HG02759 (cell line): ENCODE measurements around the gene PGK1.
"Not testable (repeated sequence)": the region's sequence is repeated elsewhere in the genome, so short reads cannot be mapped to it uniquely, and the experiment has no call there.

Experiments
- ATAC-seq: cut with Tn5 transposase; IDR thresholded peaks from one replicate; pipeline ENCODE4 v1.9.1; 2021; ENCODE audit warnings: mild to moderate bottlenecking, moderate library complexity; ENCODE audit not compliant: unreplicated experiment

The PGK1 gene

DNA sequence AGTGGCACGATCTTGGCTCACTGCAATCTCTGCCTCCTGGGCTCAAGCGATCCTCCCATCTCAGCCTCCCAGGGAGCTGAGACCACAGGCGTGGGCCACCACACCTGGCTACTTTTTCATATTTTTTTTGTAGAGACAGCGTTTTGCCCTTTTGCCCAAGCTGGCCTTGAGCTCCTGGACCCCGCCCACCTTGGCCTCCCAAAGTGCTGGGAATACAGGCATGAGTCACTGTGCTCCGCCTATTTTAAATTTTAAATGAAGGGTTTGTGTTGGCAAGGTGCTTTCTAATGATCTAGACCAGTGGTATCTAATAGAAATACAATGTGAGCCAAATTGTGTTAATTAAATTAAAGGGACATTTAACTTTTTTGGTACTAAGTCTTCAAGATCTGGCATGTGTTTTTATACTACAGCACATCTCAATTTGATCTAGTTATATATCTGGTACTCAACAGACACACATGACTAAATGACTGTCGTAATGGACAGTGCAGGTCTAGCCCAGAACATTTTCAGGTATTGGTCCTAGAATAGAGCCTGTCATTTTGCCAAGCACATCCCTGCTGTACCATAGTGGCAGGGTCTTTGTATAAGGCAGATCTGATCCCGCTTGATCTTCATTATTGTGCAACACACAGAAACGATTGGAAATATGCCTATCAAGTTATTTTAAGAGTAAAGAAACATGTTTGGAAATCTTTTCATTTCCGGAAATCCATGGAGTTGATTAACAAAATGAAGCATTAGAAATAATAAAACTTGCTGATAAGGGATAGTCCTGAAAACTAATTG is 7.3 kb downstream of the PGK1 start:
- ATAC-seq: no peak

DNA sequence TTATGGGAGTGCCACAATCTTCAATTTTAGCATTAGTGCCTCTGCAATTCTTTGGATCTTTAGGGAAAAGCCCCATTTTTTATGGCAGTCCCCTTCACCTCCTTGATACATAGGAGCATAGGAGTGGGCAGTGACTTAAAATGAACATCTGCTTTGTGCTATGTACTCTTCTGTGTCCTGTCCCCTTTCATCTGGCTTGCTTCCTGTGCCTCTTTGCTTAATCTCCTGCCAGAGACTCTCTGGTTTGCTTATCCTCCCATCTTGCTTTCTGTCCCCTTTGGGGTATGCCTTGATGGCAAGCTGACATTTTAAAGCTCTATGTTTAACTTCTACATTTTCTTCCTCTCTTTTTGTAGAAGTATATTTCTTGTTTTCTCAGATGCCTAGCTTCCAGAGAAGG is 12.3 kb downstream of the PGK1 start:
- no peak for ATAC-seq

DNA sequence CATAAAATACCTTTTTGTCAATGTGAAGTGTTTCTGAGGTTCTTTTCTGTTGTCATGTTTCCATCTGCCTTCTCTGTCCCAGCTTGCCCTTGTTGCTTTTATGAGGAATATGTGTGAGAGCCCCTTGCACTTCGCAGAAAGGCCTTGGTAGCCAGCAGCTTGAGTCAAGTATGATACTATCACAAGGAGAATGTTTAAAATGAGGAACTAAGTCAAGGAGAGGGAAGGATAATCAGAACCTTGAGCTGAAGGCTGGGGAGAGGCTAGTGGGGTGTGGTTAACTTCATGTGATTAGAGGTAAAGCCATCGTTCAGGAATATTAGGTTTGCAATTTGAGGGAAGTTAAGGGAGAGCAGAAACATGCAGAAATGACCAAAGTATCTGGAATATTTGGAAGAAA is 12.7 kb downstream of the PGK1 start:
- no peak for ATAC-seq

DNA sequence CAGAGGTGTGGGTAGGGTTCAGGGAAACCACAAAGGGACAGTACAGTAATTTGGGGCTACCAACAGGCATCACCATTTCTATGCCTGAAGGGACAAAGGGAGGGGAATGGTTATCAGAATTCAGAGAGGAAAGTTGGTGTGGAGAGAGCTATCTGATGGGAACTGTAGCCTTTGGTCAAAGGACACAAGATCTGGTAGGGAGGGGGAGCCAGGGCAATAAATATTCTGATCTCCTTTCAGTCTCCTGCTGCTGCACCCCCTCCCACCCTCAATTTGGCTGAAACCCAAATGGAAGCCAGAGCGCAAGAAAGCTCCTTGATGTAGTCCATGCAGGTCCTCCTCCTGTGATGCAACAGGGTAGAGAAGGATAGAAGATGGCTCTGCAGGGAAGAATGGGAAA is 14.6 kb downstream of the PGK1 start:
- ATAC-seq: no peak

DNA sequence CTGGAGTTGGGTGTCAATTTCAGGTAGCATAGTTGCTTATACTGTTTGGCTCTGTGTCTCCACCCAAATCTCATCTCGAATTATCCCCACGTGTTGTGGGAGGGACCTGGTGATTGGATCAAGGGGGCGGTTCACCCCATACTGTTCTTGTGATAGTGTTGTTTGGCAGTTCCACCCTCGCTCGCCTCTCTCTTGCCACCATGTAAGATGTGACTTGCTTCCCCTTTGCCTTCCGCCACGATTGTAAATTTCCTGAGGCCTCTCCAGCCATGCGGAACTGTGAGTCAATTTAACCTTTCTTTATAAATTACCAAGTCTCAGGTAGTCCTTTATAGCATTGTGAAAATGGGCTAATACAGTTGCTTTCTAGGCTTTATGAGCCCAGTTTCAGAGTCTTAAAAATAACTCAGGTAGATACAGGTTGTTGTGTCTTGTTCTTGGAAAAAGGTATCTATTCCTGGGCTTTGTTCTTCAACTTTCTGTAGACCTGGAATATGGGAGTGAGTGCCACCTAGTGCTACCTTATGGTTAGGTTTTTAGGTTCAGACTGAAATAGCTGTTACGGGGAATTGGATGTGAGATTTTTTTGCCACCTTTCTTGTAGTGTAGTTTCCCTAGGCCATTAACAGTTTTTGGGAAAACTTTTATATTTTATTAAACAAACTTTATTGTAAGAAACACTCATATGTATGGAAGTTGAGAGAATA is 15.6 kb downstream of the PGK1 start:
- ATAC-seq: no peak

DNA sequence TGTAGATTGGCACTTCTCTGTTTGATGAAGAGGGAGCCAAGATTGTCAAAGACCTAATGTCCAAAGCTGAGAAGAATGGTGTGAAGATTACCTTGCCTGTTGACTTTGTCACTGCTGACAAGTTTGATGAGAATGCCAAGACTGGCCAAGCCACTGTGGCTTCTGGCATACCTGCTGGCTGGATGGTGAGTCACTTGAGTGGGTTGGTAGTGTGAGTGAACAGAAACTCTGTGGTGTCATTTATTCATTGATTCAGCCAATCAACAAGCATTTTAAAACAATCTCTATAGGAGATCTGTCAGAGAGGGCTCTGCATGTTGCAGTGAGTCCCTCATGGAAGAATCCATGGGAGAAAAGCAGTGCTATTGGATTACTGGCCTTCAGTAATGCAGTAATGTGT is 19.1 kb downstream of the PGK1 start:
- ATAC-seq: no peak

DNA sequence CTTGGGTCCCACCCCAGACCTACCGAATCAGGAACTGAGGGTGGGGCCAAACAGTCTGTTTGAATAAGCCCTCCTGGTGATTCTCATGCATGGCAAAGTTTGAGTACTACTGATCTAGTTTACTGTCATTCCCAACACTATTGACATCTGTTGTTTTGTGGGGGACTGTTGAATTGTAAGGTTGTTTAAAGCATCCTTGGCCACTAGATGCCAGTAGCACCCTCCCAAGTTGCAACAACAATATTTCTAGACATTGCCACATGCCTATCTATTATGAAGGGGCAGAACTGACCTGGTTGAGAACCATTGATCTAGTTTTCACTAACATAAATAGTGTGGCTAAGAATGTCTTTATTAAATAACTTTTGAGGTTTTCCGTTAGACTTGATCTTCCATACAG is 20.3 kb downstream of the PGK1 start:
- no peak for ATAC-seq

DNA sequence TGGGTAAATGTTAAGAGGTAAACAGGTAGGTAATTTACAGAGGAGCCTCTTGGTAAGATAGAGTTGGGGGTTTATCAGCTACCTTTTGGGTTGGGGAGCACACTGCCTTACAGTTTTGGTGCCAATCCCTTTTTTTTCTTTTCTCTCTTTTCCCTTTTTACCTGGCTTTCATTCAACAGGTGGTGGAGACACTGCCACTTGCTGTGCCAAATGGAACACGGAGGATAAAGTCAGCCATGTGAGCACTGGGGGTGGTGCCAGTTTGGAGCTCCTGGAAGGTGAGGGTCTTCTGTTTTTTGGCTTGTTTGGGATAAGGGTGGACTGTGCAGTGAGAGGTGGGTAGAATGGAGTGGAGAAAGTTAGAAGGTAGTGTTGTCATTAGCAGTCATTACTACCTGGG is 21.1 kb downstream of the PGK1 start:
- no peak for ATAC-seq

DNA sequence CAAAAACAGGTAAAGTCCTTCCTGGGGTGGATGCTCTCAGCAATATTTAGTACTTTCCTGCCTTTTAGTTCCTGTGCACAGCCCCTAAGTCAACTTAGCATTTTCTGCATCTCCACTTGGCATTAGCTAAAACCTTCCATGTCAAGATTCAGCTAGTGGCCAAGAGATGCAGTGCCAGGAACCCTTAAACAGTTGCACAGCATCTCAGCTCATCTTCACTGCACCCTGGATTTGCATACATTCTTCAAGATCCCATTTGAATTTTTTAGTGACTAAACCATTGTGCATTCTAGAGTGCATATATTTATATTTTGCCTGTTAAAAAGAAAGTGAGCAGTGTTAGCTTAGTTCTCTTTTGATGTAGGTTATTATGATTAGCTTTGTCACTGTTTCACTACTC is 21.7 kb downstream of the PGK1 start:
- not testable (repeated sequence) for ATAC-seq

DNA sequence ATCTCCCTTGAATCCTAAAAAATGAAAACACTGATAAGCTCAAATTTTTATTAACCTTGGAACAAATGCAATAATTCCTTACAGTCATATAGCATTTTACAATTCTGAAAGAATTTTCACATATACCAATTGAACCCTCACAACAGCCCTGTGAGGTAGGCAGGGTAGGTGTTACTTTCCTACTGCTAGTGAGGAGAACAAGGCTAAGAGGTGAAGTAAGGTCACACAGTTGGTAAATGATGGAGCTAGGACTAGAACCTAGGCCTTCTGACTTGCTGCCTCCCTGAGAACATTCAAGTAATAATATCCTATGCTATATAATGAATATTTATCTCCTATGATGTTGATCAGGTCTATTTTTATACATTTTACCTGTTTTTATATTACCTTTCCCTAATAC is 25.7 kb downstream of the PGK1 start:
- ATAC-seq: no peak

DNA sequence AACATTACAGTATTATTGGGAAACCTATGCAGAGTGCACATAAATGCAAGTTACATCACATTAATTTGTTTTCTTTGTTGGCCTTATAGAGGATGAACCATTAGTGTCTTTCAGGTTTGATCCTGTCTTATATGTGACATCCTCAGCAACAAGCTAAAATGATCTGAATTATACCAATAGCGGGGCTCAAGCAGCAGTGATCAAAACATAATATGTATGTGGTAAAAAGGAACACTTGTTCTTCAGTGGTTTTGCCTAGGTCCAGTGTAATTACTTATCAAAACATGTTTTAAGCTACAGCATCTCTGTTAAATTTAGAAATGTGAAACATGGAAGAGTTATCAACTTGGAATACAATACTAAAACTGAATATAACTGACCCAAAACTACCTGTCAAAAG is 26.3 kb downstream of the PGK1 start:
- no peak for ATAC-seq

DNA sequence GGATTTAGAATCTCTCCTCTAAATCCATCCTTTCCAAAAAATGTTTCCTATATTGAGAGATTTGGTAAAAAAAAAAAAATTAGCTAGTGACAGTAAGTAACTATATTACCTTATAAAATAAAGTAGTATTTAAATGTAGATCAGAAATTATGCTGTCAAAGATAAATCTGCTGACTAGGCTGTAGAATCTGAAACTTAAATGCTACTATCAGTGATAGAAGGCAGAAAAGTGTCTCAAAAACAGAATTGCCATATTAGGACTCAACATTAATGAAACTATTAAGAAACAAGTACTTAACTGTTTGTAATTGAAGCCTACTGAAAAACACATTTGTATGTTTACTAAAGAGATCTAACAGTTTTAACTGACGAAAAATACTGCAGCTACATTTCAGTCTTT is 27.1 kb downstream of the PGK1 start:
- ATAC-seq: no peak

DNA sequence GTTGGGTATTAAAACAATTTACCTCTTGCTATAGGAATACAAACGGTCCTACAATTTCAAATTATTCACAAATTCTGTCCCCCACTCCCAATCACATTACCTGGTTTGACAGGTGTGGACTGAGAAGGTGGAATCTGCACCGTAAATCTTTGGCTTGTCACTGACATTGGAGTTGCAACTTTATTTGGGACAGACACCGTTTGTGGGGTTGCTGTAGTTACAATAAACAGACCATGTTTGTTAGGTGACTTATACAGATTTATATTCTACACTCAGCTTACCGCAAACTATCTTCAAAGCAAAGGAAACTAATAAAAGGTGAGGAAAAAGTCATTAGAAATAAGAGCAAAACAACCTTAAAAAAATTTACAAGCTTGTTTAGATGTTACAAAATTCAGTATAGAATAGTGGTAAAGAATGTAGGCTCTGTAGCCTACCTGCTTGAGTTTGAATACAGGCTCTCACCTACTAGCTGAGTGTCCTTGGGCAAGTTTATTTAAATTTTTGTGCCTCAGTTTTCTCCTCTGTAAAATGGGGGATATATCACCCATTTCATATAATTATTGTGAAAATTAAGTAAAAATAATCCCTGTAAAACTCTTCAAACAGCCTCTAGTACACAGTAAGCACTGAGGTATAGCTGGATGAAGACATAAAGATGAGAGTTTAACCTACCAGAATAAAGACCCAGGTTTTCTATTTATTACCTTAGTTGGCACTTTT is 29.4 kb downstream of the PGK1 start:
- ATAC-seq: no peak

DNA sequence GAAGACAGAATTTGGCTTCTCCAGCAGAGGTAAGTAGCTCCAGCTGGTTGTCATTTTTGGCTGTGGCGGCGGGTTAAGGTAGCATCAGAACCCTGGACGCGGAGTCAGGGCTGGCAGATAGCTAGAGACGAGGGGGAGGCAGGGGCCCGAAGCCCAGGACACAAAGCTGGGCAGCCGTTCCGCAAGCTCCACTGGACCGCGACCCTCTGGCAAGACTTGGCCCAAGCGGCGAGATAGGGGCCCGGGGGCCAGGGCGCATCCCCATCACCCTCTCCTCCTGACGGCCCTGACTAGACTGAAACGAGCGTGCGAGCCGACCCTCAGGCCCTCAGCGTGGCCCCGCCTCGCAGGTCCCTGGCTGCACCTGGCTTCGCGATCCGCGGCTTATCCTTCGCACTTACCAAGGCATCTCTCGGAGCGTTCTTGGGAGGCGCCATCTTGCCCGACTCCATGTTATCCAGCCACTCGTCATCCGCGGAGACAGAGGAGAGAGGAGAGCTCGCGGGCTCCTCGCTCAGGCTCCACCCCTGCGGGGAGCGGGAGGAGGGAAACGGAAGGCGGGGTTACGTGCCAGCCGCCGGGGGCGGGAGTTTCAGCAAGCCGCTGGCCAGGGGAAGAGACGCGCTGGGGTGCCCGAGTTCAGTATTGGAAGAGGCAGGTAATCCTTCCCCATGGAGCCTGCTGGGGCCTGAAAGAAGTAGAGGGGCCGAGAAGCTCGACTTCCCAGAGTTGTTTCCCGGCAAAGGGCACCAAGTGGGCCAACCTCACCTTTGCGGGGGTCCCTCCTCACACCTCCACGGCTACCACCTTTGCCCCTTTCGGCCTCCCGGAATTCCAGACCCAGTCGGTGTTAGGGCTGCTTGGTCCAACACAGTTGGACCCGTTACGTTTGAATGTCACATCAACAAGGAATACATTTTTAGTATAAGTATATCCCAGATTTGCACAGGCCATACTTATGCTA is 35.4 kb downstream of the PGK1 start, which contains the start of gene TAF9B:
TSS of gene TAF9B (minus strand) at position 491 of the 964 bp plus-strand sequence. CDS start at position 452, 39 bp downstream.
- peak; percentile 97 for ATAC-seq

DNA sequence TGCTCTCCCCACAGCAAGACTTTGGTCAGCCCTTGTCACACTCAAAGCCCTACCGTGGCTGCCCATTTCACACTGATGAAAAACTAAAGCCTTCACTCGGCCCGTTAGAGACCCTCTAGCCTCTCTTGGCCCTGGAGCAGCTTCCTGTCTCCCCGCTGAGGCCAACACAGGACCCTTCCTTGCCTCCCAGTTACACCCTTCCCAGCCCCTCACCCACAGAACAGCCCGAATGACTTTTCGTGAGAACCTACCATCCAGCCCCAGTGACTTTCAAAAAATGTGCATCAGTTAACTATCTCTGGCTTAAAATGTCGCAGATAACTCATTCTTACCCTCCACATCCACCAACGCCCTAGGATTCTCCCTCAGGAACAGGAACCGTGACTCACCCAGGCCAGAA is 36.2 kb downstream of the PGK1 start:
- no peak for ATAC-seq

DNA sequence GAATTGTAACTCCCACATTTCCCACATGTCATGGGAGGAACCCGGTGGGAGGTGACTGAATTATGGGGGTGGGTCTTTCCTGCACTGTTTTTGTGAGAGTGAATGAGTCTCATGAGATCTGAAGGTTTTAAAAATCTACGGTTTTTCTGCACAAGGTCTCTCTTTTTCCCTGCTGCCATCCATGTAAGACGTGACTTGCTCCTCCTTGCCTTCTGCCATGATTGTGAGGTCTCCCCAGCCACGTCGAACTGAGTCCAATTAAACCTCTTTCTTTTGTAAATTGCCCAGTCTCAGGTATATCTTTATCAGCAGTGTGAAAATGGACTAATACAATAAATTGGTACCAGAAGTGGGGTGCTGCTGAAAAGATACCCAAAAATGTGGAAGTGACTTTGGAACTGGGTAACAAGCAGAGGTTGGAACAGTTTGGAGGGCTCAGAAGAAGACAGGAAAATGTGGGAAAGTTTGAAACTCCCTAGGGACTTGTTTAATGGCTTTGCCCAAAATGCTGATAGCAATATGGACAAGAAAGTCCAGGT is 43.0 kb downstream of the PGK1 start:
- ATAC-seq: not testable (repeated sequence)

DNA sequence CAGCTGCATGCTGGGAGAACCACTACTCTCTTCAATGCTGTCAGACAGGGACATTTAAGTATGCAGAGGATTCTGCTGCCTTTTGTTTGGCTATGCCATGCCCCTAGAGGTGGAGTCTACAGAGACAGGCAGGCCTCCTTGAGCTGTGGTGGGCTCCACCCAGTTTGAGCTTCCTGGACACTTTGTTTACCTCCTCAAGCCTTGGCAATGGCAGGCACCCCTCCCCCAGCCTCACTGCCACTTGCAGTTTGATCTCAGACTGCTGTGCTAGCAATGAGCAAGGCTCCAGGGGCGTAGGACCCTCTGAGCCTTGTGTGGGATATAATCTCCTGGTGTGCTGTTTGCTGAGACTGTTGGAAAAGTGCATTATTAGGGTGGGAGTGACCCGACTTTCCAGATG is 53.3 kb downstream of the PGK1 start:
- ATAC-seq: not testable (repeated sequence)

DNA sequence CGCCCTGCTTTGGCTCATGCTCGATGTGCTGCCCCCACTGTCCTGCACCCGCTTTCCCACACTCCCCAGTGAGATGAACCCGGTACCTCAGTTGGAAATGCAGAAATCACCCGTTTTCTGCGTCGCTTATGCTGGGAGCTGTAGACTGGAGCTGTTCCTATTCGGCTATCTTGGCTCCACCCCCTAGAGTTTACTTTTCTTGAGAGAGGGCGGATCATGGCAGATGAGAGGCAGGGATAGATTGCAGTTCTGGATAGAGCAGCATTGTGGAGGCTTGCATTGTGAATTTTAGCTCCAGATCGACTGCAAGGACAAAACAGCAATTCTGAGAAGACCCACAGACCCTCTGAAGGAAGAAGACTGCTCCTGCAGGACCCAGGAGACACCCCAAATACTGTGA is 53.8 kb downstream of the PGK1 start:
- not testable (repeated sequence) for ATAC-seq

DNA sequence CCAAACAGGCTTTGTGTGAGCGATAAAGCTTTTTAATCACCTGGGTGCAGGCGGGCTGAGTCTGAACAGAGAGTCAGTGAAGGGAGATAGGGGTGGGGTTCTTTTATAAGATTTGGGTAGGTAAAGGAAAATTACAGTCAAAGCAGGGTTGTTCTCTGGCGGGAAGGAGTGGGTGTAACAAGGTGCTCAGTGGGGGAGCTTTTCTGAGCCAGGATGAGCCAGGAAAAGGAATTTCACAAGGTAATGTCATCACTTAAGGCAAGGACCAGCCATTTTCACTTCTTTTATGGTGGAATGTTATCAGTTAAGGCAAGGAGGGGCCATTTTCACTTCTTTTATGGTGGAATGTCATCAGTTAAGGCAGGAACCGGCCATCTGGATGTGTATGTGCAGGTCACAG is 56.7 kb downstream of the PGK1 start:
- not testable (repeated sequence) for ATAC-seq

DNA sequence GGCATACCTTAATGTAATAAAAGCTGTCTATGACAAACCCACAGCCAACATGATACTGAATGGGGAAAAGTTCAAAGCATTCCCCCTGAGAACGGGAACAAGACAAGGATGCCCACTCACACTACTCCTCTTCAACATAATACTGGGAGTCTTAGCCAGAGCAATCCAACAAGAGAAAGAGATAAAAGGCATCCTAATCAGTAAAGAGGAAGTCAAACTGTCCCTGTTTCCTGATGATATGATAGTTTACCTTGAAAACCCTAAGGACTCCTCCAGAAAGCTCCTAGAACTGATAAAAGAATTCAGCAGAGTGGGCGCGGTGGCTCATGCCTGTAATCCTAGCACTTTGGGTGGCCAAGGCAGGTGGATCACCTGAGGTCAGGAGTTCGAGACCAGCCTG is 59.1 kb downstream of the PGK1 start:
- not testable (repeated sequence) for ATAC-seq
